GM12878 (cell line): ENCODE measurements around the gene GRIPAP1. TPM values are rescaled to one million over a fixed set of nuclear protein-coding genes. Genes with fewer than 3 reads are reported as not detected.

Source experiments
- ASH2L ChIP-seq: fragments of 300-600, 200-600 bp; sonication (generic); IDR thresholded peaks from 2 replicates; pipeline ENCODE4 v1.6.1; 2017; ENCODE audit warnings: low read depth, mild to moderate bottlenecking, borderline replicate concordance
- BHLHE40 ChIP-seq, 2 experiments: fragments of 450-650 bp in 1 of 2; IDR thresholded peaks; 2 replicates each; pipeline ENCODE4 v1.6.1; 2011 to 2017; ENCODE audit warnings: low read depth in 2 of 2, borderline replicate concordance in 1 of 2, improper control_type of control experiment in 1 of 2, low read length in 1 of 2, mild to moderate bottlenecking in 1 of 2
- CBX5 ChIP-seq: sonication (generic); IDR thresholded peaks from 2 replicates; pipeline ENCODE4 v1.6.1; 2016; ENCODE audit warnings: low read depth, moderate library complexity, mild to moderate bottlenecking, inconsistent platforms
- CHD1 ChIP-seq: IDR thresholded peaks from 2 replicates; pipeline ENCODE4 v1.6.1; 2012; ENCODE audit warnings: low read depth, low read length, improper control_type of control experiment
- CHD2 ChIP-seq: IDR thresholded peaks from 2 replicates; pipeline ENCODE4 v1.6.1; 2011; ENCODE audit warnings: low read depth, low read length, improper control_type of control experiment, borderline replicate concordance
- EGR1 ChIP-seq, 2 experiments: IDR thresholded peaks; 1 replicate in 1 of 2; 2 replicates in 1 of 2; pipeline ENCODE4 v1.6.1; 2011 to 2012; ENCODE audit warnings: low read depth in 2 of 2, low read length in 2 of 2, borderline replicate concordance in 1 of 2, mild to moderate bottlenecking in 1 of 2, moderate library complexity in 1 of 2
- FOXM1 ChIP-seq: IDR thresholded peaks from 2 replicates; pipeline ENCODE4 v1.6.1; 2012; ENCODE audit warnings: low read depth, mild to moderate bottlenecking, inconsistent platforms, low read length, moderate library complexity
- HDAC6 ChIP-seq: fragments of 200-600 bp; sonication (generic); IDR thresholded peaks from one replicate; pipeline ENCODE4 v1.8.0; 2017; ENCODE audit warnings: antibody characterized with exemption; ENCODE audit not compliant: unreplicated experiment
- HSF1 ChIP-seq: fragments of 150-350 bp; IDR thresholded peaks from 2 replicates; pipeline ENCODE4 v1.6.1; 2014; ENCODE audit warnings: mild to moderate bottlenecking, low read depth, low read length
- IRF3 ChIP-seq: fragments of 450-650 bp; IDR thresholded peaks from 2 replicates; pipeline ENCODE4 v1.6.1; 2014; ENCODE audit warnings: mild to moderate bottlenecking
- MYC ChIP-seq: IDR thresholded peaks from 2 replicates; pipeline ENCODE4 v1.6.1; 2011; ENCODE audit warnings: mild to moderate bottlenecking, low read length, moderate library complexity, inconsistent platforms; ENCODE audit not compliant: insufficient read depth, insufficient replicate concordance, insufficient read length, severe bottlenecking
- RAD21 ChIP-seq: IDR thresholded peaks from 2 replicates; pipeline ENCODE4 v1.6.1; 2011; ENCODE audit warnings: mild to moderate bottlenecking, low read depth, low read length, moderate library complexity; ENCODE audit not compliant: insufficient read depth
- RB1 ChIP-seq: fragments of 450-650 bp; formaldehyde crosslinking; IDR thresholded peaks from 2 replicates; pipeline ENCODE4 v1.6.1; 2017; ENCODE audit warnings: mild to moderate bottlenecking, borderline replicate concordance
- RBBP5 ChIP-seq: fragments of 200-600 bp; sonication (generic); conservative IDR thresholded peaks from 2 replicates; pipeline ENCODE4 v1.6.1; 2016
- SRF ChIP-seq, 2 experiments: IDR thresholded peaks; 2 replicates each; pipeline ENCODE4 v1.6.1; 2011; ENCODE audit warnings: low read depth in 2 of 2, low read length in 2 of 2, mild to moderate bottlenecking in 1 of 2, moderate library complexity in 1 of 2
- SUZ12 ChIP-seq: fragments of 200-600 bp; sonication (generic); IDR thresholded peaks from one replicate; pipeline ENCODE4 v1.6.1; 2018; ENCODE audit warnings: antibody characterized with exemption, mild to moderate bottlenecking; ENCODE audit not compliant: unreplicated experiment
- USF1 ChIP-seq: IDR thresholded peaks from 2 replicates; pipeline ENCODE4 v1.6.1; 2011; ENCODE audit warnings: borderline replicate concordance, low read depth, mild to moderate bottlenecking, moderate library complexity, mixed read lengths, low read length; ENCODE audit not compliant: insufficient read depth; ENCODE audit errors: extremely low read length
- USF2 ChIP-seq: IDR thresholded peaks from 2 replicates; pipeline ENCODE4 v1.6.1; 2011; ENCODE audit warnings: low read depth, low read length, improper control_type of control experiment, borderline replicate concordance
- ZNF24 ChIP-seq: fragments of 450-650 bp; IDR thresholded peaks from 2 replicates; pipeline ENCODE4 v1.6.1; 2017; ENCODE audit warnings: antibody characterized with exemption, mild to moderate bottlenecking
- ZZZ3 ChIP-seq: IDR thresholded peaks from 2 replicates; pipeline ENCODE4 v1.6.1; 2011; ENCODE audit warnings: low read depth; ENCODE audit not compliant: control insufficient read depth, insufficient read length
- polyA plus RNA-seq, 11 experiments: library from polyadenylated mRNA; depleted of rRNA in 4 of 11; unstranded in 6 of 11; stranded (reverse) in 5 of 11; fragments of >200 nt; fragmentation: Nextera tagmentation in 4 of 11; fragmentation: Illumina TruSeq in 1 of 11; extraction: Ambion mirVana in 4 of 11; extraction: Trizol in 1 of 11; gene quantifications; 1 replicate in 1 of 11; 2 replicates in 10 of 11; pipeline versions ENCODE4 v1.2.1 to v1.2.3, GENCODE V29; 2011 to 2016; ENCODE audit warnings: inconsistent platforms in 2 of 11, missing spikeins in 2 of 11, low read depth in 1 of 11
- total RNA-seq, 4 experiments: library from RNA; depleted of rRNA in 3 of 4; stranded (reverse); fragments of >200 nt in 3 of 4; fragmentation: Illumina TruSeq in 1 of 4; extraction: Trizol in 1 of 4; gene quantifications; 2 replicates each; pipeline versions ENCODE4 v1.2.1 to v1.2.3, GENCODE V29; 2013 to 2021

The GRIPAP1 gene
- total and polyA plus RNA-seq, 10 of the 15 experiments (the other 5 are each of a cell fraction or from before 2014, with no cell fraction given), result 4.2 to 44.7 (median 25.8) TPM

GRCh38 chrX:48937054-48937907 lies 64.8 kb downstream of the GRIPAP1 start (continued):
- peak; percentile 80 for TF ChIP-seq USF1
- no peak for TF ChIP-seq MYC
- no peak for TF ChIP-seq HDAC6
- peak; percentile 76; the same call in 1 of the 2 replicates for TF ChIP-seq RB1
- no peak for TF ChIP-seq RBBP5
- TF ChIP-seq SUZ12, result no peak
- TF ChIP-seq HSF1, result 0 out of 2 replicates have a peak, but pooled peaks have one; percentile 66
- TF ChIP-seq BHLHE40 (IDR thresholded peaks at IDR 0.05; ENCODE audit: borderline replicate concordance in 1 of 2, low read depth in 2 of 2, low read length in 1 of 2), result peak; percentile 96
- peak; percentile 63; the same call in 1 of the 2 replicates for TF ChIP-seq USF2
- peak; percentile 57 for TF ChIP-seq RAD21
- TF ChIP-seq SRF (IDR thresholded peaks at IDR 0.05; ENCODE audit: low read depth in 2 of 2, low read length in 2 of 2), result no peak
- no peak for TF ChIP-seq IRF3
- TF ChIP-seq CBX5, result 0 out of 2 replicates have a peak, but pooled peaks have one; percentile 54
- TF ChIP-seq ASH2L, result peak; percentile 50; the same call in 1 of the 2 replicates
- peak; percentile 34; the same call in 1 of the 2 replicates for TF ChIP-seq ZNF24
- TF ChIP-seq CHD1, result no peak
- TF ChIP-seq CHD2, result peak; percentile 84
- peak; percentile 86 for TF ChIP-seq FOXM1
- no peak for TF ChIP-seq ZZZ3
- peak in 1 of 2 experiments; percentile 63; a peak in 2 of 3 replicates for TF ChIP-seq EGR1 (IDR thresholded peaks at IDR 0.05; ENCODE audit: borderline replicate concordance in 1 of 2, low read depth in 2 of 2, low read length in 2 of 2)
